ENCODE data around the gene NDUFC1.
A peak's percentile ranks its signal among the peaks of the same experiment; 100 is the strongest.
"Not testable (repeated sequence)": the region's sequence is repeated elsewhere in the genome, so short reads cannot be mapped to it uniquely, and the experiment has no call there.

The NDUFC1 gene

DNA sequence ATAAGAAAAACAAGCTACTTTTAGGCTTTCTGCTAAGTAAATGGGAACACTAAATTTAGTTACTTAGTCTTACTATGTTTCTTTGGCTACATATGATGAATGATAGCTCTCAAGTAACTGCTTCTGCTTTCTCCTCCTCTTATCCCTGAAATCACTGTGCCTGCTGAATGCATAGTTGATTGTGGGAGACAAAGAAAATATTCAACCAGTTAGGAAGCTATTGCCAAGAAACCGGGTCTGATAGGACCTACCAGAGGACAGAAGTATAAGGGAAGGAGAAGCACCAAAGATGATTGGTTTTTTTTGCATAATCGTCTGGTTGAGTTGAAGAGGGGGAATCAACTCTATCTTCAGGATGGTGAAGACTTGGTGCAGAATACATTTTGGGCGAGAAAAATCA is 28.0 kb upstream of the NDUFC1 start:
- DNase-seq, result no peak
- H3K9me3 ChIP-seq (ENCODE audit: control insufficient read depth, low read length), result no peaks in the 10 kb centered on the region
- WGBS, result 94% methylated on average over 3 of the region's 3 CpGs

DNA sequence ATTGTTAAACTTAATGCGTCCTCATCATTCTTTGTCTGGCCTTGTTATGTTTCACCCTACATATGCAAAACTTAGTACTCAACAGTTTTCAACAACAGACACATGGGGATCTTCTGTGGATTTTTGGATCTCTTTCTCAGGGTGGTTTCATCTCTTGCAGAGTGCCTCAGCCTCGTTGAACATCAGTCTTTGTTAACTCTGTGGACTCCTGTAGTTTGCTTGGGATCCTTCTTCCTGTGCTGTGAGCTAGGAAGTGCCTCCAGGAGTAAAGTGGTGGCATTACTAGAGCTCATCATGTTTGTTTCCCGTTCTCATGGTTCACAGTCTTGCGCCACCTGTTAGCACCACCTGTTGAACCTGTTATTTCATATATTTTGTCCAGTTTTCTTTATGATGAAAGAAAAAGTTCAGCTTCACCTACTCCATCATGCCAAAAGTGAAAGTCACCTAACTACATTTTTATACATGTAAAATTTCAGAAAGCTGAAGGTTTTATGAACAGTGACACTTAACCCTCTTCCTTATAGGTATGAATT is 27.5 kb upstream of the NDUFC1 start:
- Histone ChIP-seq H2BK5ac (ENCODE audit: low read depth, low read length, poor library complexity, severe bottlenecking) (no peak overlapping the region), H2BK120ac (ENCODE audit: low read depth, low read length) (no peak overlapping the region), H3K9ac (ENCODE audit: low read length) (no peak overlapping the region), H3K36me3 (ENCODE audit: control insufficient read depth in 1 of 2, insufficient read depth in 2 of 2, low read depth in 1 of 2, low read length in 2 of 2) (peaks cover 7 to 13% of the 10 kb centered on the region in 2 experiments), H3K4me2 (ENCODE audit: low read length, poor library complexity, severe bottlenecking) (no peak overlapping the region), H3K4ac (ENCODE audit: low read depth in 1 of 2, low read length in 2 of 2) (no peak overlapping the region), H3K79me1 (replicated peaks; ENCODE audit: low read length, poor library complexity, severe bottlenecking) (peaks cover 3% of the 10 kb centered on the region), H2BK15ac (ENCODE audit: low read depth, poor library complexity, severe bottlenecking) (no peak overlapping the region), H3K14ac (ENCODE audit: low read length in 2 of 2) (no peak overlapping the region), H2BK12ac (ENCODE audit: low read length in 2 of 2) (no peak overlapping the region), H4K91ac (ENCODE audit: low read length) (no peak overlapping the region), H2AFZ (ENCODE audit: low read depth, low read length) (no peak overlapping the region), H3K4me1 (ENCODE audit: control insufficient read depth, insufficient read depth, low read depth, low read length) (peaks cover 3% of the 10 kb centered on the region), H2AK5ac (ENCODE audit: low read length, severe bottlenecking) (no peak overlapping the region), H3K9me3 (ENCODE audit: control insufficient read depth, low read length) (no peaks in the 10 kb centered on the region), H4K8ac (ENCODE audit: low read length) (no peak overlapping the region), H3K18ac (ENCODE audit: low read depth in 1 of 2, low read length in 2 of 2) (no peak overlapping the region), H3K27me3 (ENCODE audit: control insufficient read depth in 1 of 2, insufficient read depth in 1 of 2, low read length in 2 of 2) (no peaks in the 10 kb centered on the region), H3K4me3 (ENCODE audit: insufficient read depth in 1 of 2, low read depth in 1 of 2, low read length in 2 of 2) (no peak overlapping the region), H3K23ac (ENCODE audit: low read length in 2 of 2) (no peak overlapping the region), H3K27ac (ENCODE audit: low read length, poor library complexity, severe bottlenecking) (no peak overlapping the region)
- WGBS, result 88% methylated on average over 2 of the region's 4 CpGs
- DNase-seq, result no peak

More for the DNA sequence above, 28.0 kb upstream of the NDUFC1 start:
- Histone ChIP-seq H3K79me1 (replicated peaks; ENCODE audit: low read length, poor library complexity, severe bottlenecking) (peaks cover 3% of the 10 kb centered on the region), H2AFZ (ENCODE audit: low read depth, low read length) (no peak overlapping the region), H3K4ac (ENCODE audit: low read depth in 1 of 2, low read length in 2 of 2) (no peak overlapping the region), H3K18ac (ENCODE audit: low read depth in 1 of 2, low read length in 2 of 2) (no peak overlapping the region), H3K4me3 (ENCODE audit: insufficient read depth in 1 of 2, low read depth in 1 of 2, low read length in 2 of 2) (no peak overlapping the region), H2BK15ac (ENCODE audit: low read depth, poor library complexity, severe bottlenecking) (no peak overlapping the region), H3K36me3 (ENCODE audit: control insufficient read depth in 1 of 2, insufficient read depth in 2 of 2, low read depth in 1 of 2, low read length in 2 of 2) (peaks cover 8 to 15% of the 10 kb centered on the region in 2 experiments), H2BK120ac (ENCODE audit: low read depth, low read length) (no peak overlapping the region), H3K27me3 (ENCODE audit: control insufficient read depth in 1 of 2, insufficient read depth in 1 of 2, low read length in 2 of 2) (no peaks in the 10 kb centered on the region), H3K4me2 (ENCODE audit: low read length, poor library complexity, severe bottlenecking) (no peak overlapping the region), H2BK5ac (ENCODE audit: low read depth, low read length, poor library complexity, severe bottlenecking) (no peak overlapping the region), H3K23ac (ENCODE audit: low read length in 2 of 2) (no peak overlapping the region), H2BK12ac (ENCODE audit: low read length in 2 of 2) (no peak overlapping the region), H4K8ac (ENCODE audit: low read length) (no peak overlapping the region), H3K27ac (ENCODE audit: low read length, poor library complexity, severe bottlenecking) (no peak overlapping the region), H2AK5ac (ENCODE audit: low read length, severe bottlenecking) (no peak overlapping the region), H3K9ac (ENCODE audit: low read length) (no peak overlapping the region), H4K91ac (ENCODE audit: low read length) (no peak overlapping the region), H3K14ac (ENCODE audit: low read length in 2 of 2) (no peak overlapping the region), H3K4me1 (ENCODE audit: control insufficient read depth, insufficient read depth, low read depth, low read length) (peaks cover 3% of the 10 kb centered on the region)

DNA sequence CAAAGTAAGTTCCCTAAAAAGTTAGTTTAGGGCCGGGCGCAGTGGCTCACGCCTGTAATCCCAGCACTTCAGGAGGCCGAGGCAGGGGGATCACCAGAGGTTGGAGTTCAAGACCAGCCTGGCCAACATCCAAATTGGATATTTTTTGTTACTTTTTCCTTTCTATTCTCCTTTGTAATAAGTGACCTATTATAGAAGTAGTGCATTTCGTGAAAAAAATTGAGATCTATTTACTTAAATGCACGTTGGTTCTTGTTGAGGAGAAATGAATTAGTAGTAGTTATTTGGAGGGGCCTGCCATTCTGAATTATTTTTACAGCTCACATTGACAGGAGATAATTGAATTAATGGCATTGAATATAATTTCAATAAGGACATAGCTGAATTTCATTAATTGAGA is 22.3 kb upstream of the NDUFC1 start:
- Histone ChIP-seq H4K8ac (ENCODE audit: low read length) (no peak overlapping the region), H2BK12ac (ENCODE audit: low read length in 2 of 2) (no peak overlapping the region), H3K9ac (ENCODE audit: low read length) (no peak overlapping the region), H2BK120ac (ENCODE audit: low read depth, low read length) (no peak overlapping the region), H4K91ac (ENCODE audit: low read length) (no peak overlapping the region), H3K79me1 (replicated peaks; ENCODE audit: low read length, poor library complexity, severe bottlenecking) (peaks cover 2% of the 10 kb centered on the region), H2AFZ (ENCODE audit: low read depth, low read length) (no peak overlapping the region), H3K4ac (ENCODE audit: low read depth in 1 of 2, low read length in 2 of 2) (no peak overlapping the region), H2AK5ac (ENCODE audit: low read length, severe bottlenecking) (no peak overlapping the region), H2BK15ac (ENCODE audit: low read depth, poor library complexity, severe bottlenecking) (no peak overlapping the region), H3K14ac (ENCODE audit: low read length in 2 of 2) (no peak overlapping the region), H3K23ac (ENCODE audit: low read length in 2 of 2) (no peak overlapping the region), H3K4me3 (ENCODE audit: insufficient read depth in 1 of 2, low read depth in 1 of 2, low read length in 2 of 2) (no peak overlapping the region), H3K27me3 (ENCODE audit: control insufficient read depth in 1 of 2, insufficient read depth in 1 of 2, low read length in 2 of 2) (no peaks in the 10 kb centered on the region), H3K36me3 (ENCODE audit: control insufficient read depth in 1 of 2, insufficient read depth in 2 of 2, low read depth in 1 of 2, low read length in 2 of 2) (peaks cover 7% of the 10 kb centered on the region in 2 experiments), H2BK5ac (ENCODE audit: low read depth, low read length, poor library complexity, severe bottlenecking) (no peak overlapping the region), H3K18ac (ENCODE audit: low read depth in 1 of 2, low read length in 2 of 2) (no peak overlapping the region), H3K9me3 (ENCODE audit: control insufficient read depth, low read length) (no peaks in the 10 kb centered on the region), H3K27ac (ENCODE audit: low read length, poor library complexity, severe bottlenecking) (no peak overlapping the region), H3K4me2 (ENCODE audit: low read length, poor library complexity, severe bottlenecking) (no peak overlapping the region), H3K4me1 (ENCODE audit: control insufficient read depth, insufficient read depth, low read depth, low read length) (peaks cover 3% of the 10 kb centered on the region)
- no peak for DNase-seq
- 100% methylated on average over 5 of the region's 6 CpGs for WGBS

DNA sequence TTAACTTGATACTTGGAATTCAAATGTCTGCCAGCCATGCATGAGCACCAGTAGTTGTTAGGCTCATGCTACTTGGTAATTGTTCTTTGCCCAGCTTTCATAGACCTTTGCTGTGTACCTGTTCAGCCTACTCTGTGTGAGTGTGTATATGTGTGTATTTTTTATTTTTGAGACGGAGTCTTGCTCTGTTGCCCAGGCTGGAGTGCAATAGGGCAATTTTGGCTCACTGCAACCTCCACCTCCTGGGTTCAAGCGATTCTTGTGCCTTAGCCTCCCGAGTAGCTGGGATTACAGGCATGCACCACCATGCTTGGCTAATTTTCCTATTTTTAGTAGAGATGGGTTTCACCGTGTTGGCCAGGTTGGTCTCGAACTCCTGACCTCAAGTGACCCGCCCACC is 20.3 kb upstream of the NDUFC1 start:
- not testable (repeated sequence) for H4K91ac ChIP-seq (ENCODE audit: low read length)

More for the DNA sequence above, 20.3 kb upstream of the NDUFC1 start:
- not testable (repeated sequence) for DNase-seq; H3K9me3 ChIP-seq (ENCODE audit: control insufficient read depth, low read length); H3K4me1 ChIP-seq (ENCODE audit: control insufficient read depth, insufficient read depth, low read depth, low read length); H3K4me2 ChIP-seq (ENCODE audit: low read length, poor library complexity, severe bottlenecking); H3K18ac ChIP-seq (ENCODE audit: low read depth in 1 of 2, low read length in 2 of 2); H2AFZ ChIP-seq (ENCODE audit: low read depth, low read length); H2BK15ac ChIP-seq (ENCODE audit: low read depth, poor library complexity, severe bottlenecking); H3K23ac ChIP-seq (ENCODE audit: low read length in 2 of 2); H3K79me1 ChIP-seq (replicated peaks; ENCODE audit: low read length, poor library complexity, severe bottlenecking); H3K27ac ChIP-seq (ENCODE audit: low read length, poor library complexity, severe bottlenecking); H3K4ac ChIP-seq (ENCODE audit: low read depth in 1 of 2, low read length in 2 of 2); H3K36me3 ChIP-seq (ENCODE audit: control insufficient read depth in 1 of 2, insufficient read depth in 2 of 2, low read depth in 1 of 2, low read length in 2 of 2); H3K27me3 ChIP-seq (ENCODE audit: control insufficient read depth in 1 of 2, insufficient read depth in 1 of 2, low read length in 2 of 2); H2BK120ac ChIP-seq (ENCODE audit: low read depth, low read length); H2AK5ac ChIP-seq (ENCODE audit: low read length, severe bottlenecking); H2BK5ac ChIP-seq (ENCODE audit: low read depth, low read length, poor library complexity, severe bottlenecking); H3K9ac ChIP-seq (ENCODE audit: low read length); H4K8ac ChIP-seq (ENCODE audit: low read length); H3K4me3 ChIP-seq (ENCODE audit: insufficient read depth in 1 of 2, low read depth in 1 of 2, low read length in 2 of 2); H2BK12ac ChIP-seq (ENCODE audit: low read length in 2 of 2)
- WGBS, result over 99% methylated on average over 6 of the region's 6 CpGs
- H3K14ac ChIP-seq (ENCODE audit: low read length in 2 of 2), result peak overlapping the region in 1 of 2 experiments; percentile 20
